H9 (cell line): ENCODE data around the gene PNPLA7. TPM values are rescaled to one million over a fixed set of nuclear protein-coding genes. Genes with fewer than 3 reads are reported as not detected.

Source experiments
- DNase-seq: peaks from one replicate; pipeline ENCODE4 v3.0.0-alpha.2; 2017
- H2AFZ ChIP-seq: one replicate; pipeline ENCODE4 v1.6.1; 2013; ENCODE audit warnings: mild to moderate bottlenecking, low read length, control low read depth, moderate library complexity
- H2AK5ac ChIP-seq: 2 replicates; pipeline ENCODE4 v1.6.1; 2013; ENCODE audit warnings: low read length, control low read depth, mixed read lengths; ENCODE audit not compliant: insufficient read length
- H2BK120ac ChIP-seq: one replicate; pipeline ENCODE4 v1.6.1; 2013; ENCODE audit warnings: low read depth, mild to moderate bottlenecking, low read length, control low read depth, inconsistent platforms; ENCODE audit not compliant: poor library complexity, severe bottlenecking
- H2BK12ac ChIP-seq: 2 replicates; pipeline ENCODE4 v1.6.1; 2013; ENCODE audit warnings: low read length, control low read depth, mixed read lengths, low read depth; ENCODE audit not compliant: insufficient read length
- H2BK15ac ChIP-seq: 2 replicates; pipeline ENCODE4 v1.6.1; 2013; ENCODE audit warnings: low read depth, low read length, control low read depth
- H2BK20ac ChIP-seq: one replicate; pipeline ENCODE4 v1.6.1; 2013; ENCODE audit warnings: low read depth, mild to moderate bottlenecking, low read length, control low read depth, inconsistent platforms; ENCODE audit not compliant: poor library complexity, severe bottlenecking
- H2BK5ac ChIP-seq: 2 replicates; pipeline ENCODE4 v1.6.1; 2013; ENCODE audit warnings: low read length, control low read depth, mixed read lengths; ENCODE audit not compliant: insufficient read length
- H3K14ac ChIP-seq: 2 replicates; pipeline ENCODE4 v1.6.1; 2013; ENCODE audit warnings: low read length, control low read depth; ENCODE audit not compliant: insufficient read depth
- H3K18ac ChIP-seq: 2 replicates; pipeline ENCODE4 v1.6.1; 2013; ENCODE audit warnings: low read depth, mild to moderate bottlenecking, mixed read lengths, low read length, control low read depth; ENCODE audit not compliant: insufficient read length
- H3K23ac ChIP-seq: 2 replicates; pipeline ENCODE4 v1.6.1; 2013; ENCODE audit warnings: low read length, control low read depth, mixed read lengths, low read depth; ENCODE audit not compliant: insufficient read length
- H3K23me2 ChIP-seq: 2 replicates; pipeline ENCODE4 v1.6.1; 2013; ENCODE audit warnings: low read depth, mild to moderate bottlenecking, mixed read lengths, low read length, control low read depth; ENCODE audit not compliant: insufficient read length, poor library complexity, severe bottlenecking
- H3K27ac ChIP-seq: 2 replicates; pipeline ENCODE4 v1.5.1; 2013; ENCODE audit warnings: low read length, control low read depth, mixed read lengths, low read depth; ENCODE audit not compliant: insufficient read length
- H3K27me3 ChIP-seq: 2 replicates; pipeline ENCODE4 v1.6.1; 2013; ENCODE audit warnings: low read length, control low read depth, inconsistent platforms; ENCODE audit not compliant: insufficient read depth
- H3K4ac ChIP-seq: 2 replicates; pipeline ENCODE4 v1.6.1; 2013; ENCODE audit warnings: low read depth, mild to moderate bottlenecking, control low read depth, inconsistent platforms, low read length, moderate library complexity
- H3K4me1 ChIP-seq: 2 replicates; pipeline ENCODE4 v1.6.1; 2013; ENCODE audit warnings: low read length, control low read depth, inconsistent platforms; ENCODE audit not compliant: insufficient read depth
- H3K4me2 ChIP-seq: 2 replicates; pipeline ENCODE4 v1.6.1; 2013; ENCODE audit warnings: low read length, control low read depth, mixed read lengths; ENCODE audit not compliant: insufficient read length, insufficient read depth
- H3K56ac ChIP-seq: 2 replicates; pipeline ENCODE4 v1.6.1; 2013; ENCODE audit warnings: low read depth, mild to moderate bottlenecking, mixed read lengths, low read length, control low read depth; ENCODE audit not compliant: insufficient read length
- H3K79me1 ChIP-seq: 2 replicates; pipeline ENCODE4 v1.6.1; 2013; ENCODE audit warnings: low read depth, mild to moderate bottlenecking, moderate library complexity, low read length, control low read depth, inconsistent platforms; ENCODE audit not compliant: insufficient read depth, poor library complexity, severe bottlenecking
- H3K79me2 ChIP-seq: 2 replicates; pipeline ENCODE4 v1.6.1; 2013; ENCODE audit warnings: low read length, control low read depth, inconsistent platforms; ENCODE audit not compliant: insufficient read depth
- H3K9ac ChIP-seq: 2 replicates; pipeline ENCODE4 v1.6.1; 2013; ENCODE audit warnings: low read length, control low read depth, mixed read lengths; ENCODE audit not compliant: insufficient read length; ENCODE audit errors: extremely low read depth
- H3K9me3 ChIP-seq: one replicate; pipeline ENCODE4 v1.6.1; 2013; ENCODE audit warnings: low read depth, low read length, inconsistent platforms; ENCODE audit not compliant: control insufficient read depth
- H3T11ph ChIP-seq: one replicate; pipeline ENCODE4 v1.6.1; 2013; ENCODE audit warnings: mild to moderate bottlenecking, low read length, control low read depth, inconsistent platforms
- H4K20me1 ChIP-seq: one replicate; pipeline ENCODE4 v1.6.1; 2013; ENCODE audit not compliant: control insufficient read depth, insufficient read length, insufficient read depth
- H4K5ac ChIP-seq: 2 replicates; pipeline ENCODE4 v1.6.1; 2013; ENCODE audit warnings: low read depth, mild to moderate bottlenecking, mixed read lengths, low read length, control low read depth; ENCODE audit not compliant: insufficient read length
- H4K8ac ChIP-seq: replicated peaks from 2 replicates; pipeline ENCODE4 v1.6.1; 2013; ENCODE audit warnings: low read length, control low read depth, mixed read lengths, low read depth; ENCODE audit not compliant: insufficient read length
- H4K91ac ChIP-seq: 2 replicates; pipeline ENCODE4 v1.6.1; 2013; ENCODE audit warnings: low read depth, mild to moderate bottlenecking, moderate library complexity, mixed read lengths, low read length, control low read depth; ENCODE audit not compliant: insufficient read length
- H3K27ac Mint-ChIP-seq, 3 experiments: 2 replicates in 2 of 3; 3 replicates in 1 of 3; pipeline ENCODE4 v1.8.0; 2020 to 2021; ENCODE audit warnings: mixed read lengths in 3 of 3, mild to moderate bottlenecking in 1 of 3, moderate library complexity in 1 of 3
- H3K27me3 Mint-ChIP-seq: 2 replicates; pipeline ENCODE4 v1.8.0; 2021; ENCODE audit warnings: low read depth, mild to moderate bottlenecking, moderate library complexity, mixed read lengths
- H3K36me3 Mint-ChIP-seq, 3 experiments: 2 replicates in 2 of 3; 3 replicates in 1 of 3; pipeline ENCODE4 v1.8.0; 2020 to 2021; ENCODE audit warnings: low read depth in 3 of 3, mixed read lengths in 3 of 3; ENCODE audit not compliant: insufficient read depth in 1 of 3
- H3K4me1 Mint-ChIP-seq, 2 experiments: 2 replicates each; pipeline ENCODE4 v1.8.0; 2020; ENCODE audit warnings: mixed read lengths in 2 of 2
- H3K4me3 Mint-ChIP-seq, 2 experiments: 2 replicates in 1 of 2; 3 replicates in 1 of 2; pipeline ENCODE4 v1.8.0; 2020 to 2021; ENCODE audit warnings: mild to moderate bottlenecking in 2 of 2, mixed read lengths in 2 of 2, moderate library complexity in 1 of 2
- H3K9me3 Mint-ChIP-seq, 2 experiments: 2 replicates in 1 of 2; 3 replicates in 1 of 2; pipeline ENCODE4 v1.8.0; 2020; ENCODE audit warnings: mild to moderate bottlenecking in 2 of 2, mixed read lengths in 2 of 2, moderate library complexity in 1 of 2
- CTCF ChIP-seq: fragments of 200-600 bp; sonication (generic); conservative IDR thresholded peaks from 3 replicates; pipeline ENCODE4 v1.8.0; 2021; ENCODE audit warnings: antibody characterized with exemption, mild to moderate bottlenecking
- WGBS: extraction: QIAGEN DNeasy Blood & Tissue Kit; methylation state at CpG from one replicate; pipeline ENCODE4 v1.1.7; 2013; ENCODE audit warnings: missing lambda C conversion rate, low lambda C conversion rate, mixed read lengths; ENCODE audit not compliant: insufficient read length; ENCODE audit errors: extremely low coverage; 5-methylcytosine and 5-hydroxymethylcytosine counted together
- total RNA-seq: library from RNA; stranded (reverse); gene quantifications from 2 replicates; pipeline ENCODE4 v1.2.1, GENCODE V29; 2021

The PNPLA7 gene
- total RNA-seq, 1 experiment from 2014 or later, result 1.8 TPM

- H3K9me3 ChIP-seq, result no peaks in the 10 kb centered on the region
- no peak for TF ChIP-seq CTCF
- H3K23ac ChIP-seq, result no peak overlapping the region
- no peak overlapping the region for H3K56ac ChIP-seq
- no peak overlapping the region for H2AFZ ChIP-seq
- Mint-ChIP-seq H3K4me3 (no peak overlapping the region), H3K27me3 (no peaks in the 10 kb centered on the region; the same call in 1 of the 2 replicates), H3K9me3 (peaks cover 2 to 19% of the 10 kb centered on the region in 2 experiments; a peak in 2 of 5 replicates), H3K36me3 (no peaks in the 10 kb centered on the region), H3K4me1 (no peaks in the 10 kb centered on the region), H3K27ac (no peak overlapping the region)
- no peak overlapping the region for H4K8ac ChIP-seq
- no peaks in the 10 kb centered on the region for H3K23me2 ChIP-seq
- no peak overlapping the region for H2BK12ac ChIP-seq
- no peak overlapping the region for H4K91ac ChIP-seq
- no peak overlapping the region for H3K9ac ChIP-seq
- H2BK120ac ChIP-seq, result no peak overlapping the region
- no peak overlapping the region for H3K4ac ChIP-seq
- no peak overlapping the region for H2BK5ac ChIP-seq
- H2BK20ac ChIP-seq, result no peak overlapping the region
- no peak for DNase-seq
- H3K79me1 ChIP-seq, result no peaks in the 10 kb centered on the region
- H2AK5ac ChIP-seq, result no peak overlapping the region
- no peak overlapping the region for H4K5ac ChIP-seq
- H3K27ac ChIP-seq, result no peak overlapping the region
- H3K79me2 ChIP-seq, result no peaks in the 10 kb centered on the region
- no peak overlapping the region for H3K18ac ChIP-seq
- peaks cover 2% of the 10 kb centered on the region for H4K20me1 ChIP-seq
- WGBS, result no CpG with 5 or more reads among the region's 9 CpGs
- no peak overlapping the region for H3K14ac ChIP-seq
- H2BK15ac ChIP-seq, result no peak overlapping the region
- no peaks in the 10 kb centered on the region for H3K4me1 ChIP-seq
- no peaks in the 10 kb centered on the region for H3K27me3 ChIP-seq
- no peak overlapping the region for H3K4me2 ChIP-seq
- no peak overlapping the region for H3T11ph ChIP-seq
These were observed 59.5 kb downstream of the PNPLA7 start for GRCh38 chr9:137490532-137491186.
